Activated CD8-positive, alpha-beta memory T cell treated with anti-CD3 and anti-CD28 coated beads for 1 hour (primary cell): Measurements from ENCODE around the gene WDR49.

Experiments
- DNase-seq, 2 donors: peaks; one replicate each; pipeline ENCODE4 v3.0.0-alpha.2; 2020; ENCODE audit warnings: low read depth in 1 of 2; ENCODE audit errors: extremely low read depth in 1 of 2

WDR49 gene

GRCh38 chr3:167491621-167492020 lies 162.1 kb downstream of the WDR49 start:
- DNase-seq: no peak

- DNase-seq: no peak
These were observed 164.2 kb downstream of the WDR49 start for GRCh38 chr3:167489571-167489970.

- no peak for DNase-seq
These were observed 166.2 kb downstream of the WDR49 start for GRCh38 chr3:167487556-167487955.

- DNase-seq: no peak
These were observed 169.2 kb downstream of the WDR49 start for GRCh38 chr3:167484551-167484950.

- no peak for DNase-seq
These were observed 169.8 kb downstream of the WDR49 start for GRCh38 chr3:167483708-167484475.

- no peak for DNase-seq
These were observed 172.6 kb downstream of the WDR49 start for GRCh38 chr3:167481164-167481563.

- no peak for DNase-seq
These were observed 173.0 kb downstream of the WDR49 start for GRCh38 chr3:167480748-167481147.

- no peak for DNase-seq
These were observed 179.9 kb downstream of the WDR49 start, which contains the start of gene SERPINI2 for GRCh38 chr3:167473863-167474262. TSS of gene SERPINI2 (minus strand) at chr3:167474042. CDS start at chr3:167471834, 2,208 bp downstream.

GRCh38 chr3:167469381-167469780 lies 184.4 kb downstream of the WDR49 start:
- no peak for DNase-seq

GRCh38 chr3:167467848-167468611 lies 185.7 kb downstream of the WDR49 start:
- no peak for DNase-seq

GRCh38 chr3:167466966-167467365 lies 186.8 kb downstream of the WDR49 start:
- no peak for DNase-seq

- DNase-seq: no peak
These were observed 197.5 kb downstream of the WDR49 start for GRCh38 chr3:167456157-167456799.

GRCh38 chr3:167453815-167454214 lies 199.9 kb downstream of the WDR49 start:
- no peak for DNase-seq

- no peak for DNase-seq
These were observed 202.5 kb downstream of the WDR49 start for GRCh38 chr3:167451282-167451681.

GRCh38 chr3:167450675-167451074 lies 203.1 kb downstream of the WDR49 start:
- no peak for DNase-seq

- no peak for DNase-seq
These were observed 203.5 kb downstream of the WDR49 start for GRCh38 chr3:167450195-167450594.

- no peak for DNase-seq
These were observed 208.3 kb downstream of the WDR49 start for GRCh38 chr3:167445491-167445890.

- no peak for DNase-seq
These were observed 212.5 kb downstream of the WDR49 start for GRCh38 chr3:167441256-167441655.

- DNase-seq: no peak
These were observed 216.2 kb downstream of the WDR49 start for GRCh38 chr3:167437428-167438139.
